Measurements from ENCODE around the gene ALG12.

ALG12 gene

DNA sequence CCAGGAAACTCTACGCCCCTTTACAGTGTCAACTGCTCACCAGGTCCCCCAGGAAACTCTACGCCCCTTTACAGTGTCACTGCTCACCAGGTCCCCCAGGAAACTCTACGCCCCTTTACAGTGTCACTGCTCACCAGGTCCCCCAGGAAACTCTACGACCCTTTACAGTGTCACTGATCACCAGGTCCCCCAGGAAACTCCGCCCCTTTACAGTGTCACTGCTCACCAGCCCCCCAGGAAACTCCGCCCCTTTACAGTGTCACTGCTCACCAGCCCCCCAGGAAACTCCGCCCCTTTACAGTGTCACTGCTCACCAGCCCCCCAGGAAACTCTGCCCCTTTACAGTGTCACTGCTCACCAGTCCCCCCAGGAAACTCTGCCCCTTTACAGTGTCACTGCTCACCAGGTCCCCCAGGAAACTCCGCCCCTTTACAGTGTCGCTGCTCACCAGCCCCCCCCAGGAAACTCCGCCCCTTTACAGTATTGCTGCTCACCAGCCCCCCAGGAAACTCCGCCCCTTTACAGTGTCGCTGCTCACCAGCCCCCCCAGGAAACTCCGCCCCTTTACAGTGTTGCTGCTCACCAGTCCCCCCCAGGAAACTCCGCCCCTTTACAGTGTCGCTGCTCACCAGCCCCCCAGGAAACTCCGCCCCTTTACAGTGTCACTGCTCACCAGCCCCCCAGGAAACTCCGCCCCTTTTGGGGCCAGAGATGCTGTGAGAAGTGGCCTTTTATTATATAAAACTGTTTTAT lies 27.0 kb upstream of the ALG12 start:
- peak; percentile 36 for DNase-seq

DNA sequence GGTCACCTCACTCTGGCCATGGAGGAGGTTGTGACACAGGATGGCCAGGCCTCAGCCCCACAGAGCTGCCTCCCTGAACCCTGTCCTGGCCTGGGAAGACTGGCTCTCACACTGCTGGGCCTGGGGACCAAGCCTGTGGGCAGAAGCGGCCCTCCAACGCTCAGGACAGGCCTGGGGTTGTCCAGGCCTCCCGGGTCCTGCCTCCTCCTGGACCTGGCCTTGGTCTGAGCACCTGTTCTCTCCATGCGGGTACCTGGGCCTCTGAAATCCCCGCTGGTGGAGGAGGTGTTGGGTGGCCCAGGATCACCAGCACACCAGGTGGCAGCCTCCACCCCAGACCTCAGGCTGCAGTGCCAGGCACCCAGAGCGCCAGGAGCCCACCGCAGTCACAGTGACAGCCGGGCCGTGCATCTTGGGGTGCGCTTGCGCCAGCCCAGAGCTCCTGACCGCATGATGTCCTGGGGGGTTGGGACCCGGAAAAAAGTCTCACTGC lies 26.2 kb upstream of the ALG12 start:
- no peak for DNase-seq

DNA sequence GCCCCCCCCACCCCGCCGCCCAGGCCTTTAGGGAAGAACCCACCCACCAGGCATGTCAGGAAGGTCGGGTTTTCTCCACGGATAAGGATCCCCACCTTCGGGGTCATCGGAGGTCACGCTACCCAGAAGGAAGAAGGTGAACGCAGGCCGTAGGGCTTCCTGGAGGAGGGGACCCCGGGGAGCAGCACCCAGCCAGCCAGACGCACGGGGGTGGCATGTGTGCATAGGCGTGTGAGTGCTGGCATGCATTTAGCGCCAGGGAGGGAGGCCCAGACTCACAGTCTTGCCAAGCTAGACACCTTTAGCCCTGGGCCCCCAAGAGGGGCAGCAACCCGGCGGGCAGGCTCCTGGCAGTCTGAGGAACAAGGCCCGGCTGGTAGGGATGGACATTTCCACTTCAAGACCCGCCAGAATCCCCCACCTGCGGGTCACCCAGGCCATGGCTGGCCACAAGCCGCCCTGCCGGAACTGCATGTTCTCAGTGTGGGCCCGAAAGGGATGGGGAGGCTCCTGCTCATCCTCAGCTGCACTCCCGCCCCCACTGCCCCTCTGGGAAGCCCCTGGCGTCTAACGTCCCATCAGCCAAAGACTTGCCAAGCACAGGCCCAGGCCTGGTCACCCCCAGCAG lies 25.6 kb upstream of the ALG12 start:
- no peak for DNase-seq

DNA sequence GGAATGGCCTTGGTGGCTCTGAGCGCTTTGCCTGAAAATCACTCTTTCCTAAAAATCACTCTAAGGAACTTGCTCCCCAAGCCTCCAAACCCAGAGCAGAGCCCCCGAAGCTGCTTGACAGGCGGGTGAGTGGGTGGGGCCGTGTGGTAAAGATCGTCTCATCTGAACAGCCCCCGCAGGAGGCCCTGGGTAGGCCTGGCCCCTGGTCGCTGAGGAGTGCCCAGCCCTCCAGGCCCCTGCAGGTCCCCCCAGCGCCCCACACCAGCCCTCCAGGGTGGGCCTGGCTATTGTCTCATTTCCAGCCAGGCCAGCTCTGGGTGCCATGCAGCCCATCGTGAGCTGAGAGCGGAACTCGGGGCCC lies 25.1 kb upstream of the ALG12 start:
- DNase-seq = no peak

DNA sequence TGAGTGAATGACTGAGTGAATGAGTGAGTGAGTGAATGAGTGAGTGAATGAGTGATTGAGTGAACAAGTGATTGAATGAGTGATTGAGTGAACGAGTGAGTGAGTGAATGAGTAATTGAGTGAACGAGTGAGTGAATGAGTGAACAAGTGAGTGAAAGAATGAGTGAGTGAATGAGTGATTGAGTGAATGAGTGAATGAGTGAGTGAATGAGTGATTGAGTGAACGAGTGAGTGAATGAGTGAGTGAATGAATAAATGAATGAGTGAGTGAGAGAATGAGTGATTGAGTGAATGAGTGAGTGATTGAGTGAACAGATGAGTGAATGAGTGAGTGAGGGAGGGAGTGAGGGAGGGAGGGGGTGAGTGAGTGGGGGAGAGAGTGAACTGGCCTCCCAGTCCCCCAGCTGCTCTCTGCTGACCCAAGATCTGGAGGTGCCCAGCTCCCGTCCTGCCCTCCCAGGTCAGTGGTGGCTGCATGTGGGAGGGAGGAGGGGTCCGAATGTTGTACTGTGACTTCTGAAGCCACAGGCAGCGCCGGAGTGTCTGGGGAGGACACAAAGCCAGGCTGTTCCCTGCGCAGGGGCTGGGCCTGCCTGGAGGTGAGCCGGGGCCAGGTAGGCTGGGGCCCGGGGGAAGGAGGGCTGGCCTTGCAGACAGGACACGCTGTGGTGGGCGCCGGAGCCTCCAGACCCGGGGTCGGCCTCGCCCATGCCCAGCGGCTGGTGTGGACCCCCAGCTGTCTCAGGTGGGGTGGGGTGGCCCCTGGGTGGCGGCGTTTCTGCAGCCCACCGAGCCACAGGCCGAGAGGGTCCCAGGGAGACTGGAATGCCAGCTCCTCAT lies 24.5 kb upstream of the ALG12 start:
- no peak for DNase-seq

DNA sequence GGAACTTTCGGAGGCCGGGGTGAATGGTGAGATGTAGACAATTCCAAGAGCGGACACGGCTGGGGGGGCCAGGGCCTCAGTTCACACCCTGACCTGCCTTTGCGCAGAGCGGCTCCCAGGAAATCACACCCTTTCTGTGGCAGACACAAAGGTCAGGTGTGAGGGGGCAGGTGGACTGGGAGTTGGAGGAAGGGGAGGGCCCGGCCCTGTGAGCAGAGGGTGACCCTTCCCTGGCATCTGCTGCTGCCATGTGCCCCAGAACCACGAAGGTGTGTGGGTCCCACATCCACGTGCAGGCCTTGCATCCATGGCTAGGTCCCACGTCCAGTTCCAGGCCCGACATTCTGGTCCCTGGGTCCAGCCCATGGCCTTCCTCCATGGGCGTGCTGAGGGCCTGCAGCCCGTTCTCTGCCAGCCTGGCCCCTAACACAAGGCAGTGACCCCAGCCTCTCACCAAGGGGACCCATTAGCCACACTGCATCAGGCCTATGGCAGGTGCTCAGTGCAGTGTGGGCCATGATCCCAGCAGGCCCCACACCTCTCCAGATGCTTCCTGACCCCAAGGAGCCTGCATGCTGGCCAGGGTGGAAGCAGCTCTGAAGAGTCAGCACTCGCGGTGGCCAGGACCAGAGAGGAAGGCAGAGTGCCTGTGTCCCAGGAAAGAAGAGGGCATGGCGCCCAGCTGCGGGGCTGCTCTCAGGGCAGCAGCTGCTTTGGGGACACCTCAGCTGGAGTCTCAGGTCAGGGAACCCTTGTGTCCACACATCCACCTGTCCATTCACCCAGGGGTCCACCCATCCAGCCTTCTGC lies 23.5 kb upstream of the ALG12 start:
- no peak for DNase-seq

DNA sequence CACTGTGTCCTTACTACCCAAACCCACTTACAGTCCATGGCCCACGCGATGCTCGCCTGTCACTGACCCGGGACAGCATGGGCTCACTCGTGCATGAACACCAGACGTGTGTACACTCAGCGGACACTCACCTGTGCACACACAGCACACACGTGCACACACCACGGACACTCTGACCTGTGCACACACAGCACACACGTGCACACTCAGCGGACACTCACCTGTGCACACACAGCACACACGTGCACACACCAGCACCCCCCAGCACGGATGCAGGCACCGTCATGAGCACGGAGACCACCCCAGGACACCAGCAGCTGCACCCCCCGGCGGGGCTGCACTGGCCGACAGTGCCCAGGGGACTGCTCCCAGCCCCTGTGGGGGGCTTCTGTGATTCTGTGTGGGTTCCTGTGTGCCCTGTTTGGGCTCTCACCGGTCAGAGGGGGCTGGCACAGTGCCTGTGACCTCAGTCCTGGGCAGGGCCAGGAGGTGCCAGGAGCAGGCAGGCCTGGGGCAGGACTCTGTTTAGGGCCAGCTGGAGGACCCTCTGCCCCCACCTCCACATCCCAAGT lies 20.4 kb upstream of the ALG12 start:
- no peak for DNase-seq

DNA sequence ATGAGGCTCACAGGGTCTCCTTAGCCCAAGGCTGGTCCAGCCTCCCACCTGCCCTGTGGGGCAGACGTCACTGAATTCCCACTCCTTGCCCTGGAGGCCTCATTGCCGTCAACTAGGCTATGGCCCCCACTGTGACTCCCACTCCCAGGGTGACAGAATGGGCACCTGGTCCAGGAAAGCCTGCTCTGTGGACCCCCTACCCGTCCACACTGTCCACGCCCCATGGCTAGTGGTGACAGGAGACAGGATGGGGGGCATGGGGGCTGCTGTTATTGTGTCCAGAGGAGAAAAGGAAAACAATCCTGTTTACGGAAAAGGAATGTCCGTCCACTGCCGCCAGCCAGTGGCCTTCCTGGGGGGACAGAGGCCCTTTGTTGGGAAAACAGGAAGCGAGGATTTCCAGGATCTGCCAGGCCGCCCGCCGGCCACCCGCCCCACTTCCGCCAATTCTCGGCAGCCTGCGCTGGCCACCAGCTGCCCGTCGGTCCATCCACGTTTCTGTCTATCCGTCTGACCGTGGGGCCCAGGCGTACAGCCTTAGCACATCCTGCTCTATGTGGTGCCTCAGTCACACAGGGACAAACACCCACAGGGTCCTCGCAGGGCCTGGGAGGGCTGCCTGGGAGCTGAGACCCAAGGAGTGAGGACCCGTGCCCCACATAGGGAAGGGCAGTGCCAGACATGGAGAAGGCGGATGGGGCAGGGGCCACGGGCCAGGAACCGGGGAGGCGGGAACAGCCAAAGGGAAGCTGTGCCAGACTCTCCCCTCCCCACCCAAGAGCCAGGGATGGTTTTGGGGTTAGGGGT lies 19.7 kb upstream of the ALG12 start:
- no peak for DNase-seq

DNA sequence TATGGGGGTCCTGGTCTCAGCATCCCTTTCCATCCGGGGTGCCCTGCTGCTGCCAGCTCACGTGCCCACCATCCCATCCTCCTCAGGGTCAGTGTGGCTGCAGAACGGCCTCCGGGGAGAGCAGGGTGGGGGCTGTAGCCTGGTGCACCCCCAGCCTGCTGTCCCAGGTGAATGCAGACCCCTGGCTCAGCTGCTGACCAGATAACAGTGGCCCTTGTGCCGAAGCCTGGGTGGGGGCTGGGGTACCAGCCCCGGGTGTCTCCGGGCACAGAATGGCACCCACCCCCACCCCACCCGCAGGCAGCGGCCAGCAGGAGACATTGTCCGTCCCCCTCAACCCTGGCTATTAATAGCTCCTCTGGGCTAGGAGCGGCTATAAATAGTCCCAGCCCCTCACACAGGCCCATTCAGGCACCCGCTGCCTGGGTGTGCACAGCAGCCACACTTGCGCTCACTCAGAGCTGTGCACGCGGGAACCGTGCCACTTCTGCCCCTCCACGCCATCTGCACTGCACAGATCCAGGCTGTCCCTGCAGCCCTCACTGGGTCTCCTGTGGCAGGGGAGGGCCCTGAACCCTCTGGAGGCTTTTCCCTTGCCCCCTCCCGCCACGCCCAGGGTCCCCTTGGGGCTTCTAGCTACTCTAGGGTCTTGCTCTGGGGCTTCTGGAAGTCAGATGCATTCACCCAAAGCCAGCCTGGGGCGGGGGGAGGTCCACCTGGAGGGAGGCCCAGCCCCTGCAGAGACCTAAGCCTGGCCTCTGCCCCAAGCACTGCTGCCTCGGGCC lies 18.9 kb upstream of the ALG12 start:
- no peak for DNase-seq

DNA sequence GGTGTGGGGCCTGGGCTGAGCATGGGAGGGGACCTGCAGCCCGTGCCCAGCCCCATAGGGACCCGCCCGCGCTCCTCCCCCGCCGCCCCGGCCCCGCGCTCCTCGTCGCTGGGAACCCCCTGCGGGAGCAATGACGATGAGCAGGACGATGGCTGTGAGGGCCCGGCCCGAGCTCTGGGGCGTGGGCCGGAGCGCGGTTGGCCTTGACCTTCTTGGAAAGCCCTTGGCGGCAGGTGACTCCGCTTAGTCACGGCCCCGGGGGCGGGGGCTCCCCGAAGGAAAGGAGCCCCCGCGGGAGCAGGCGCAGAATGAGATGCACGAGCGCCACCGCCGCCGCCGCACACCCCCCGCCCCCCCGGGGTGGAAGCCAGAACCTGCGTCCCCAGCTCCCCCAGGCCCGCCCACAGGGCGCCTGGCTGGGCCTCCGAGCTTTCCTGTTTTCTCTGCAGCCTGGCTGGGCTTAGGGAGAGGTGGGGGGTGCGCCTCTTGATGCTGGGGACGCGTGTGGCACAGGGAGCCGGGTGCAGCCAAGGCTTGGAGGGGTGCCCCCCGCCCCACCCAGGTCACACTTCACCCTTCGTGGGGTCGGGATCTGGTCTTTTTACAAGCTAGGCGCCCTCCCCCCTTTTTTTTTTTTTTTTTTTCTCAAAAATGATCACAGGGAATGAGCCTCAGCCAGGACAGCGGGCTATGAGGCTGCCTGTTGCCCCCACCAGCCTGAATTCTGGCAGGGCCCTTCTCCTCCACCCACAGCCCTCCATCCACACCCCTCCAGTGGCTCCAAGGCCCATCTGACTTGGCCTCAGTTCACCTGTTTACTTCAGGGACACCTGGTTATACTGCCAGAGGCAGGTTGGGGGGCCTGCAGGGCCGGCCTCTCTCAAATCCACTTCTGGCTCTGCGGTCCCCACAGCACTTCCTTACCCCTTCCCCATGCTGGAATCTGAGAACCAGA lies 18.1 kb upstream of the ALG12 start:
- DNase-seq = peak; percentile 80

DNA sequence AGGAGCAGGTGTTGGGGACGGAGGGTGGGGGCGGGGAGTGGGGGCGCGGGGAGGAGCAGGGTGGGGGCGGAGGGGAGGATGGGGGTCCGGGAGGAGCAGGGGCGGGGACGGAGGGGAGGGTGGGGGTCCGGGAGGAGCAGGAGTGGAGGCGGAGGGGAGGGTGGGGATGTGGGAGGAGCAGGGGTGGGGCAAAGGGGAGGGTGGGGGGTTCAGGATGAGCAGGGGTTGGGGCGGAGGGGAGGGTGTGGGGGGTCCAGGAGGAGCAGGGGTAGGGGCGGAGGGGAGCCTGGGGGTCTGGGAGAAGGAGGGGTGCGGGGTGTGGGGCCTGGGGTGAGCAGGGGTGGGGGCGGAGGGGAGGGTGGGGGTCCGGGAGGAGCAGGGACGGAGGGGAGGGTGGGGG lies 17.3 kb upstream of the ALG12 start:
- peak; percentile 29 for DNase-seq

DNA sequence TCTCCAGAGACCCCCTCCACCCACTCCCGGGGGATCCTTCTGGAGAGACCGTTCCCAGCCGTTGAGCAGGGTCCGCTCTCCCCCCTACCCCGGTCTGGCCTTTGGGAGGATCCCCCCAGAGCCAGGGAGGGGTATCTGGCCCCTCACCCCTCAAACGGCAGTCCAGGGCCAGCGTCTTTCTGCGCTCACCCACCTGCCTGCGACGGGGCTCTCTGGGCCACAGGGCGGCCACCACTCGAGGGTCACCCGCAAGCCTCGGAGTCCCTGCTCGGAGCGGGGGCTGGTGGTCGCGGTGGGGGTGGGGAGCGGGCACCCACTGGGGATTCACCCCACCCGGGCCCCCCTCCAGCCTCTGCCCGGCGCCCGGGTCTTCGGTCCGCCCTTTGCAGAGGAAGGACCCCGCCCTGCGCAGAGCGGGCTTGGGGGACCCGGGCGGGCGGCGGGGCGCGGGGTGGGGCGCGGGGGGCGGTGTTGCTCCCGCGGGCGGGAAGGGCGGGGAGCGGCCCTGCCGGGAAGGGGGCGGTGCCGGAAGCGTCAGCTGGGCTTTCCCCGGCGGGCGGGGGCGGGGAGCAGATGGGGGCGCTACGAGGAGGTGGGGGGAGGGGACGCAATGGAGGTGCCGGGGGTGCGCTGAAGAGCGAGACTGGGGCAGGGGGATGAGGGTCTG lies 16.8 kb upstream of the ALG12 start:
- DNase-seq = peak; percentile 38

DNA sequence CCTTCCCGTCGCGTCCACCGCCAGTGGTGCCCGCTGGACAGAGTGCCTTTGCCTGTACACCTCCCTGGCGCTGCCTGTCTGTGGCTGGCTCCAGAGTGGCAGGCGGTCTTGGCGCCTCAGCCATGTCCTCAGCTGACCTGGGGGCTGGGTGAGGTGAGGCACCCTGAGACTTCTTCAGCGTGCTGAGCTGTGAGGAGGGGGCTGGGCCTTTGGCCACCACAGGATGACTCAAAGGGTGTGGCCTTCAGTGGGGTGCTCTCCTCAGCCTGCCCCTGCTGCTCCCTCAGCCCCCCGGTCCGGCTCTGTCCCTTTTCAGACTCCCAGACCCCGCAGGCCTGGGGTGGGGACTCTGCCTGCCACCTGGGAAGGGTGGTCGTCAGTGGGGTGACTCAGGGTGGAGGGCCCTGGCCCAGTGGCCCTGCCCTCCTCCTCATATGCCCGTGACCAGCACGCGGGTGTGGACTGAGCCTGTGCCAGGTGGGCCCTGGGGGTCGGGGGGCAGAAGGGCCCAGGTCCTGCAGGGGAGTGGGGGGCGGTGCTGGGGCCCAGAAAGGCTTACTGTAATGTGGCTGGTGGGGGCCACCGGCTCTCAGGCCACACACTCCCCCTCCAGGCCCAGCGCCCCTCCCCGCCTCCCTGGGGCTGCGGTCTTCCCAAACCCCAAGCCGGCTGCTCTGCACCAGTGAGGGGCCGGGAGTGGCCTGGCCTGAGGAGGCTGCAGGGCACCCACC lies 16.1 kb upstream of the ALG12 start:
- DNase-seq = no peak

DNA sequence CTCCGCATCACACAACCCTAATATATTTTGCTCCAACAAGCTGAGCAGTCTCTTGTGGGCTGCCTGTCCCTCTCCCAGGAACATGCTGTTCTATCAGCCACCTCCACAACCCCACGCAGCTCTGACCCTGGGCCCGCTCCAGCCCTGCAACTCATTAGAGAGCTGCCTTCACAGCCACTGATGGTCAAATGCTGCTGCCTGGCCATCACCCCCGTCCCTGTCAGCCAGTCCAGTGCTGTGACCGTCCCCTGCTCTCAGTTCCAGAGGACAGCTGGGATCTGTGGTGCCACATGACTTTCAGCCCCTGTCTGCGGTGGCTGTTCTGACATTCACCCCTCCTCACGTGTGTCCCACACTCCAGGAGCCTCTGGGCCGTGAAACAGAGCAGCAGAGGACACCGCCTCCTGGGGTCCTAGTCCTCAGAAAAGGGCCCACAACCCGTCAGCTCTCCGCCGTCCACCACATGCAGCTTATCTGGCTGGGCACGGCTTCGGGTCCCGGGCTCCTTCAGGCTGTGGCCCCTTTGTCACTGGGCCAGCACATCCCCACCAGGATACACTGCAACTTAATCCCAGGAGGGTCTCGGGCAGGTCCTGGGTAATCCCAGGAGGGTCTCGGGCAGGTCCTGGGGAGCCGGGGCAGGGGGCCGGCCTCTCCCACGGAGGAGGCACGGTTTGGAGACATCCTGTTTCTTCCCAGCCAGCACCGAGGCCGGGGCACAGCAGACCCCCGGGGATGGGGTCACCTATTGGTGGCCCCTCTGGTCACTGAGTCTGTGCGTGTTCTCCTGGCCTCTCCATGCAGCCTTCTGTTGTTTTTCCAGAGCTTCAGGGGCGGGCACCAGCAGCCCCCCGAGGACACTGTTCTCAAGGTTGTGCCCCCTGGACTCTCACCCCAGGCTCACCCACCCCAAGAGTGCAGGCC lies 15.3 kb upstream of the ALG12 start:
- DNase-seq = no peak

DNA sequence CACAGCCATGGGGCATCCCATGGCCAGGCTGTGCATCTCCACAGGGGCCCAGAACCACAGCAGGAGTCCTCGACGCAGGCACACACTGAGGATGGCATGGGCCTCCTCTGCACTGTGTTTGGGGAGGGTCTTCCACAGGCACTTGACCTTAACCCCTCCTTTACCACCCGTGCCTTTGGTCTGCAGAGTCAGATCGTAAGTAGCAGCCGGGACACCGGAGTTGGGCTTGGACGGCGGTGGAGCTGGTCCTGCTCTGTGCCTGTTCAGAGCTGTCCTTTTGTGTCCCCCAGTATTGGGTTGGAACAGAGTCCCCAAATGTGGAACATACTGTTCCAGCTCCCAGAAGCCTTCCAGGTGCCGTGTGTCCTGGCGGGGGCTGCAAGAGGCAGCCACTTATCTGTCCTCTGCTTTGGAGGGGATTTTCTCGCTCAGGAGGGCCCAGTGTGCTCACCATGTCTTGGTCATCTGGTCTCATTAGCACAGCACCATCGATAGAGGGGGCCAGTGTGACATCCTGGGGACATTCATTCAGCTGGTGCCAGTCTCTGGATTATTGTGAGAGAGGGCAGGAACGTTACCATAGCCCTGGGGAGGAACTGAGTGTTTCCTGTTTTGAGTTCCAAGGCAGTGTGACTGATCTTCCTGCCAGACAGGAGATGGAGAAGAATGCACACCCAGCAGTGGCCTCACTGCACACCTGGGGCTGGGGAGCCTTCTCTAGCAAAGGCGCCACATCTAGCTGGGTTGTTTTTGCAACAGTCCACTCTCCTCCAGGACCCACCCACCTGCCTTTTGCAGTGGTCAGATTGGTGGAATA lies 12.6 kb upstream of the ALG12 start:
- DNase-seq = peak; percentile 56

DNA sequence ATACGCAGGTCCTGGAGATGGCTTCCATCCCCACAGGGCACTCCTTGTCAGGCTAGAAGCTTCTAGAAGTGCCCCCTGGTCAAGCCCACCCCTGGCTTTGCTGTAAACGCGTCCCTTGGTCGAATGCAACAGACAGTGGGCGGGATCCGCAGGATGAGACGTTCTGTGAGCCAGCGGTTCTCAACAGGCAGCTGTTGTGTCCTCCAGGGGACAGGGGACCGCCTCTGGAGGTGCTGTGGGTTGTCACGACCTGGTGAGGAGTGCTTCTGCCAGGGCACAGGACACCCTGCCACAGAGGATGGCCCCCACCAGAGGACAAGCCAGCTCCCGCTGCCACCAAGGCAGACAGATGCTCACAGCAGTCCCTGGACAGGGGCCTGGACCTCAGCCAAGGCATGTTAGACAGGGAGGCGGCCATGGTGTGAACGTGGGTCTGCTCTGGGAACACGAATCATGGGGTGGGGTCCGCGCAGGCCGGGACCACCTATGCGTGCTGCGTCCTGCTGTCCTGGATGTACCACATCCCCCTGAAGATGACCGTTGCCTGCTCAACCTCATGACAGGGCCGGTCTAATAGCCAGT lies 11.8 kb upstream of the ALG12 start:
- DNase-seq = no peak
